ENCODE data around the gene TRMO.
A peak's percentile ranks its signal among the peaks of the same experiment; 100 is the strongest.

The TRMO gene

DNA sequence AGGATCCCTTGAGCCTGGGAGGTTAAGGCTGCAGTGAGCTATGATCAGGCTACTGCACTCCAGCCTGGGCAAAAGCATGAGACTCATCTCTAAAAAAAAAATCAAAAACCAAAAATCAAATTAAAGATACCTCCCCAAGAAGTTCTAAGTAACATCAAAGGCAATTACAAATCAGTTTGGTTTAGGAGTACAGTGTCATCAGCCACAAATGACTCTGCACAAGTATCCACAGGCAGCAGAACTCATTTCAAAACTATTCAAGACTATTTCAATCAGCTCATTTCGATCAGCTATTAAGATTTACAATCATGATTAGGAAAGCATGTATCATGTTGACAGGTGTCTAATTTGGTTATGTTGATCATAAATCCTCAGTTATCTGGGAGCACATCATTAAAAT is 19.1 kb downstream of the TRMO start:
- peak; percentile 11 for DNase-seq (ENCODE audit: low read depth)

DNA sequence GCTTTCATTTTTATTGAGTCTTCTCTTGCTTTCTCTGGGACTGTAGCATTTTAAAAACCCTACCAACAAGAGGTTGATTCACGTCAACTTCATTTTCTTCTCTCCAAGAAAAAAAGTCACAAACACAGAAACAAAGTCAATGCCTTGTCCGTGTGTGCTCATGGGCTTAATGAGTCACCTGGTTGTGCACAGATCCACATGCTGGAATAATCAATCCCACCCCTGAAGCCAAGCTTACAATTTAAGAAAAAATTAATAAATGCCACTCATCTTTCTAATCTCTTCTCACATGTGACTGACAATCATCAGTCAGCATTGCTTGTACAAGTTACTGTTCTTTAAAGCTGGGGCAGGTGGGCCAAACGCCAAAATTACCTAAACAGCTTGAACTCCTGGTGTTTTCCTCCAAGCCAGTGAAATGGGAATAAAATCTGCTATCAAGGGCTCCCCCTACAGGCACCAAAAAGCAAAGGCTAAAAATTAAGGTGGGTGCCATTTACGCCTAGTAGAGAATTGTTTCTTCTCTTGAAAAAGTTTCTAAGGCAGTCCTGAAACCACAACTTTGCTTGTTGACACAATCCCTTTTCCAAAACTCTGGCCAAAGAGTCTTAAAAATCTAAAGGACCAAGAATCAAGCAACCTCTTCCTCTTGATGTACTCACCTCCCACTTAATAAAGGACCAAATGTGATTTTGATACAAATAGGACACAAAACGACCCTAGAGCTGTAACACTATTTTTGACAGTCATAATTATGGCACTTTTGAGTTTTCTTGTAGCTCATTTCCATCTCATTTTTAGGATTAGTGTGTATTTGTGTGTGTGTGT is 21.3 kb downstream of the TRMO start:
- peak; percentile 65 for DNase-seq (ENCODE audit: low read depth)

DNA sequence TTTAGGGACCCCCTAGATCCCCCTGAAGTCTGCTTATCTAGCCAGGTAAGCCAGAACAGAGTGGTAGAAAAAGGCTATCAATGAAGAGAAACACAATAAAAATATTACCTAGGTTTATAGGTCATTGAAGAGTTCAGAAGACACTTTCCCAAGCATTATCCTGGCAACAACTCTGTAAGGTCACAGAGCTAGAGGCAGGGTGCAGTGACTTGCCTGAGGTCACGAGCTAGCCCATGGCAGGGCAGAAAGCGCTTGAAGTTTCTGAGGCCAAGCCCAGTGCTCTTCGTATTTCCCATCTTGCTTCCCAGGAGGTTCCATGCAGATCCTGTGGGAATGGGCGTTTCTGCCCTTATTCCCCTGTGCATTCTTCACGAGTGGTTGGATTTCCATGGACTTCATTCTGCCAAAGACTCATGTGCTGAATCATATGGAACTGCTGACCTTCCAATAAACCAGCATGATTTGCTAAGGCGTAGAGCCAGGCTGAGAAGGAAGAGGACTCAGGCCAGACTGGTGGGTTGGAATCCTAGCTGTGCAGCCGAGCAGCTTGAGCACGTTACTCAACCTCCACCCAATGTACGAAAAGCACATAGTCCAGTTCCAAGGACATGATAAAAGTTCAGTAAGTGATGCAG is 22.1 kb downstream of the TRMO start:
- DNase-seq (ENCODE audit: low read depth): peak; percentile 43

DNA sequence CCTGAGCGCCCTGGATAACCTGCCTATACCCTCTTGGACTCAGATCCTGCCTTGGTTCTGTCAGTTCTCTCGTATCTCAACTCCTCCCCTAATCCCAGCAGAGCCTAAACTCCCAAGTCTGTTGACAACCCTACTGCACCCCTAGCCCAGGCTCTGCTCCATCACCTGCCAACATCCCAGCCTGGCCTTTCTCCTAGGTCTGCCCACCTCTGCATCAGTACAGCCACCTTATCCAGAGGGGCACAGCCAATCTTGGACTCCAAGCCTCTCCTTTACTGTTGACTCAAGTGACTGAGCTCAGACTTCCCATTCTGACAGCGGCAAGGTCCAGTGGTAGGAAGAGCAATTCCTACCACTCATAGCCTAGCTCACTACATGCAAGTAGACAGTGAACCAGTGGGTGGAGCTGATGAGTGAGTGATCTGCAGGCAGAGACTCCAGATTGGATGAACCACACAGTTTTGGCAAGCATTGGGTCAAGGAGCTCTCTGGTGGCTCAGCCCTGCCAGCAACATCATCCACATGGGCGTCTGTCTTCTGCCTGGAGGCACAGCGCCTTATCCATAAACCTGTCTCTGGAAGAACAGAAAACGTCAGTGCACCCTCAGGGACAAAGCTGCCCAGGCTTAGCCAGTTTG is 26.5 kb downstream of the TRMO start:
- peak; percentile 59 for DNase-seq (ENCODE audit: low read depth)

DNA sequence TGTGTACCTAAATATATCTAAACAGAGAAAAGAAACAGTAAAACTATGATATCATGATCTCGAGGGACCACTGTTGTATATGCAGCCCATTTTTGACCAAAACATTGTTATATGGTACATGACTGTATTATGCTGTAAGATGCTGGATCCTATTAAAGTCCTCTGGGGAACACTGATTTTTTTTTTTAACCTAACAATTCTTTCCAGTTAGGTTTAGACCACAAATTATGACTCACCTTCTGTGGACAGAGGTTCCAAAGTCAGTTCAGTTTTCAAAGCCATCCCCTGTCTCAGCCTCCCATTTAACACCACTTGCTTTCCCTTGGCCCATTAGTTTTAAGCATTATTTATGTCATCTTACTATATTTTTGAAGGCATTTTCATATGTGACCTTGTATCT is 27.1 kb downstream of the TRMO start:
- no peak for DNase-seq (ENCODE audit: low read depth)

DNA sequence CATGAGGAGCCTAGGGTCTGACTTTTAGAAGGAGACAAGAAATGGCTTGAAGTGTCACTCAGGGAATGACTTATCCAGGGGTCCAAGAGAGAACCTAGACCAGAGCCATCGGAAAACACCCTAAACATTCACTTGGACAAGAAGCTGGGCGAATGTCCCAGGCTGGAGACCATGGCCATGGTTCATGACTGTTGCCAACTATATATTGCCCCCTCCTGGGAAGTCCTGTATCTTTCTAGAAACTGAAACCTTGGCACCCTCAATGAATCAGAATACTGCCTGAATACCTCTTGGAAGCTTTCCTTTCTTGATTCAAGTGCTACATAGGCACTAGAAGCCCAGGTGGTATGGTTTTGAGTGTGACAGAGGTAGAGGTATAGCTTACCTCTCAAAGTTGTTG is 29.9 kb downstream of the TRMO start:
- peak; percentile 7 for DNase-seq (ENCODE audit: low read depth)

DNA sequence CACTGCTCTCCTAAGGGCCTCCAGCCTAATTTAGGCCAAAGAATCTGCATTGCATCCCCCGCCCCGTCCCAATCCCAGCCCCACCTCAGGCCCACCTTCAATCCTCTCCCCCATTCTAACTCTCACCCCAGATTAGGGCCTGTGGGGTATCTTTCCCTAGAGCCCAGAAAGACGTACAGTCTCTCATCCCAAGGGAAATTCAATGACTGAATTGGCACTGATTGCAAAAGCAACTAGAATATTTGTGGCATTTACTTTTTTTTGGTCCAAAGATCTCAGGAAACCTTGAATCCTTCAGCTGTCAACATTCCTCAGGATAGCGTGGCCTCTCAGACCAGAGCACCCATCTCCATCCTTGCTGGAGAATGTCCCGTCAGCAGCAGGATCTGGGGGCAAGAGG is 30.6 kb downstream of the TRMO start:
- no peak for DNase-seq (ENCODE audit: low read depth)

DNA sequence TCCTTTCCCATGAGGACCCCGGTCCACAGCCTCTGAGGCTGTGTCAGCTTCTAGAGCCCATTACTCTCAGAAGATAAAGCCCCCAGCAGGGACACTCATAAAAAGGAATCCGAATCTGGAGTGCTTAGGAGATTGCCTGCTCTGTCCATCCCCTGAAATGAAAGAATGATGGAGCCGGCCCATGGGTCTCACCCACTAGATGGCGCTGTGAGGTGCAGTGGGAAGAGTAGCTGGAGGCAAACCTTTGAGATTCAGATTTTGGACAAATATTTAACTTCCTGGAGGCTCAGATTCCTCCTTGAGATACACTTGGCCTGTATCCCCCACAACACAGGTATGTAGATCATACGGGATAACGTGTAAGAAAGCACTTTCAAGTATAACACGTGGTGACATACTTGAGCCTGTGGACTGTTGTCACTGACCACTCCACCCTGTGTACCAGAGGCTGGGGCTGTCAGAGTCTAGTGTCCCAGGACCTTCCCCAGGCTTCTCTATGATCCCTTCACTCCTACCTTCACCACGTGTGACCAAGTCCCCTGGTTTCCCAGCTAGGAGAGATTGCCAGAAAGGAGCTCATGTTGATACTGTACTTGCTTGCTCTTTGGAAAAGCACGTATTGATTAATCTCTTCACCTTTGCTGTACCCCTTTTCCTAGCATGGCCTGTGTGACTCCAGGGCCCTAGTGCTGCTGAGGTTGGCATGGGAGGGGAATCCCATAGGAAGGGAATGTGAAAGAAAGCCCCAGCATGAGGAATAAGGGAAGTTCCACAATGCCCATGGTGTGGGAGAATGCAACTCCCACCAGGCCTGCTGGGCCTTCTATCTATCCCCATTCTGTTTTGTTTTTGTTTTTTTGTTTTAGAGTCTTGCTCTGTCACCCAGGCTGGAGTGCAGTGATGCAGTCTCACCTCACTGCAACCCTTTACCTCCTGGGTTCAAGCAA is 32.1 kb downstream of the TRMO start:
- DNase-seq (ENCODE audit: low read depth): peak; percentile 29

DNA sequence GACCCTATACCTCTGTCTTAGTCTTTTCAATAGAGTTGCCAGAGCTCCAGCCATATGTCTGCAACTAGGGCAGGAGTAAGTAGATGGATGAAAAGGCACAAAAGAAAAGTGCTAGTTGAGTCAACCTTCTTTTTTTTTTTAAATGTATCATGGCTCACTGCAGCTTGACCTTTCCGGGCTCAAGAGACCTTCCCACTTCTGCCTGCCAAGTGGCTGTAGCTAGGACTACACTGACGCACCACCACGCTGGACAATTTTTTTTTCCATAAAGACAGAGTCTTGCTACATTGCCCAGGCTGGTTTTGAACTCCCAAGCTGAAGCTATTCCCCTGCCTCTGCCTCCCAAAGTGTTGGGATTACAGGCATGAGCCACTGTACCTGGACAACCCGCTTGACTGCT is 42.0 kb downstream of the TRMO start:
- peak; percentile 19 for DNase-seq (ENCODE audit: low read depth)

DNA sequence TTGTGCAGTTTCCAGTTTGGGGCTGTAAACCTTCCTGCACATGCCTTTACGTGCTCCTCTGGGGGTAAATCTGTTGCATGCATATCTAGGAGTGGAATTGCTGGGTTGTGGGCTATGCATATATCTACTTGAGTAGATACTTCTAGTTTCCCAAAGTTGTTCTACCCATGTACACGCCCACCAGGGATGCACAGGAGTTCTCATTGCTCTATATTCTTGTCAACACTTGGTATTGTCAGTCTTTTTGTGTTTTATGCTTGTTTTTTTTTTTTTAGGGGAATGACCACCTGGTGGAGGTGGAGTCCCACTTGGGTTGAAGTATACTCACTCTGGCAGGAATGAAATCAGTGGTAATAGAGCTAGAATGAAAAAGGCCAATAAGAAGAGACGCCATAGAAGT is 46.2 kb downstream of the TRMO start:
- DNase-seq (ENCODE audit: low read depth): no peak

DNA sequence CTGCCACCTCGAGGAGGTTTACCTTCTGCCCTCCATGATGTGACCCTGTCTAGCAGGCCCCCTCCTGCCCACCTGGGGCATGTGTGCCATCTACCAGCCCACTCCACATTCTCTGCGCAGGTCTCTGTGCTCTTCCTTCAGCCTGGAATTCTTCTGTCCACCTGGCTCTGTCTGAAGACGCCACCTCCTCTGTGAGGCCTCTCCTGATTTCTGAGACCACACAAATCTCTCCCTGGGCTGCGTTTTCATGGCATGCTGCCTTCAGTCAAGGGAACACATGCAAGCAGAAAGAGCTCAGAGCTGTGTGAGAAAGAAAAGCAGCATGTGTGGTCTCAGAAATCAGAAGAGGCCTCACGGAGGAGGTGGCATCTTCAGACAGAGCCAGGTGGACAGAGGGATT is 47.2 kb downstream of the TRMO start:
- no peak for DNase-seq (ENCODE audit: low read depth)

DNA sequence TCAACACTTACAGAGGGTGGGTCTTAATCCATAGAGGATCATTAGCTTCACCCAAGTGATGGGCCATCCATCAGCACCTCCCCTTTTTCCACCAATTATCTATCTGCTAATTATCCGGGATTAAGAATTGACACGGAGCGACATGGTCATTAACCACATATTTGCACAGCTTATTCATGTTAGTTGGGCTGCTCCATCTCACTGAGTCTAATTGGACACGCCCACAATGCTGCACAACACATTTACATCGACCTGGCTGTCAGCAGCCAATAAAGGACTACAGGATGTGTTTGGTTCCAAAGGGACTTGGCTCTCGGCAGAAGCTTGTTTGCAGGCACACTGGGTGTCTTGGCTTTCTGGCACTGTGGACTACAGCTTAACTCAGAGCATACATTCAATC is 47.7 kb downstream of the TRMO start:
- DNase-seq (ENCODE audit: low read depth): no peak

DNA sequence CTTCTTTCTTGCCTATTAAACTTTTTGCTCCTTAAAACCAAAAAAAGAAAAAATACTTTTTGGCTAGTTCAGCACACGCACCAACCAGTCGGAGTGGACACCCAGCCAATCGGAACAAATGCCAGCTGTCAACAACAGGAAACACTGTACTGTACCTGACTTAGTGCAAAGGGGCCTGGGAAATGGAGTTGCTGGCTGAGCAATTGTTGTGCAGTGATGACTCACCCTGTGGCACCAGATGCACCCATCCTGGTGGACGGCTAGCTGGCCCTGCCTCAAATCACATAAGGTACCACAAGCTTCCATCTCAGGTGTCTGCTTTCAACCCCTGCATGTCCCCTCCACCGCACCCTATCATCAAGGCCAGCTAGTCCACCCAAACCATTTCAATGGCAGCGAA is 48.4 kb downstream of the TRMO start:
- no peak for DNase-seq (ENCODE audit: low read depth)

DNA sequence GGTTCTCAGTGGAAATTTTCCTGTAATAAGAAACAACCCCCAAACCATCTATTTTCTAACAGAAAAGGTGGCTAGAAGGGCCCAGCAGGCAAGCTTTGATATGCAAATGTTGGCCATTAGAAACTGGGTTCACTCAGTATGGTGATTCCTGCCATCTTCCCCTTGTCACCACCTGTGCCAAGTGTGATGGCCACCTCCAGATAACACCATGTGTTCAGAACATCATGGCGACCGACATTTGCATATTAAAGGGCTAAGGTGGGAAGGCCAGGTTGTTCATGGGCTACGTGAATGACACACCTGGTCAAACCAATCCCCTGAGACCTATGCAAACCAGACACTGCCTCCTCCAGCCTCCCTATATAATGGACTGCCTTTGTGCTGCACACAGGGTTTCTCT is 48.9 kb downstream of the TRMO start:
- no peak for DNase-seq (ENCODE audit: low read depth)

DNA sequence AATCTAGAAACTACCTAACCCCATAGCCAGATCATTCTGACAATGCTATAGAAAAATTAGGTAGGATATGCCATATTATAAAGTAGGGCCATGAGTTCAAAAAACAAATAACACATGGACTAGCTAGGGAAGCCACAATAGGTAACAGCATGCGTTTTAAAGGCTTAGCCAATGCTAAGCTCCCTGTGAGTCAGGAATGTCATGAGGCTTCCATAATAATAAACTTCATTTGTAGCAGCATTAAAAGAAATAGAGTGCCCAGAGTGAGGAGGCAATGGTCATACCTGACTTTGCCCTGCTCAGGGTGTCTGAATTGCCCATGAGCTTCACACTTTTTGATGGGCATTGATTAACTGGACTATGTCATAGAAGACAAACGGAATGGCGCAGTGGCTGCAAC is 53.4 kb downstream of the TRMO start:
- DNase-seq (ENCODE audit: low read depth): no peak

DNA sequence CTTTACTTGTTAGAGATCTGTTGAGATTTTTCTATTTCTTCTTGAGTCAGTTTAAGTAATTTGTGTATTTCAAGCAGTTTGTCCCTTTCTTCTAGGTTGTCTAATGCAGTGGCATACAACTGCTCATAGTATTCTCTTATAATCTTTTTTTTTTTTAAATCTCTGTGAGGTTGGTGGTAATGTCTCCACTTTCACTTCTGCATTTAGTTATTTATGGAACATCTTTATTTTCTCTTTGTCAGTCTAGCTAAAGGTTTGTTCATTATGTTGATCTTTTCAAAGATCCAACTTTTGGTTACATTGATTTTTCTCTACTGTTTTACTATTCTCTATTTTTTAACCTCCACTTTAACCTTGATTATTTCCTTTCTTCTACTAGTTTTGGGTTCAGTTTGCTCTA is 55.5 kb downstream of the TRMO start:
- no peak for DNase-seq (ENCODE audit: low read depth)

DNA sequence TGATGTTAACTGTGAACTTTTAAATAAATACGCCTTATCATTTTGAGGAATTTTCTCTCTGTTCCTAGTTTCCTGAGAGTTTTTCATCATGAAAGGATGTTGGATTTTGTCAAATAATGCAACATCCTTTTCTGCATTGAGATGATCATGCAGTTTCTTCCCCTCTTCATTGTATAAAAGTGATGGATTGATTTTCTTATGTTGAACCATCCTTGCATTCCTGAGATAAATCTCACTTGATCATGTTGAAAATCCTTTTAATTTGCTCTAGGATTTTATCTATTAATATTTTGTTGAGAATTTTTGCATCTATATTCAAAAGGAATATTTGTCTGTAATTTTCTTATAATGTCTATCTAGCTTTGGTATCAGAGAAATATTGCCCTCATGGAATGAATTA is 56.0 kb downstream of the TRMO start:
- no peak for DNase-seq (ENCODE audit: low read depth)

DNA sequence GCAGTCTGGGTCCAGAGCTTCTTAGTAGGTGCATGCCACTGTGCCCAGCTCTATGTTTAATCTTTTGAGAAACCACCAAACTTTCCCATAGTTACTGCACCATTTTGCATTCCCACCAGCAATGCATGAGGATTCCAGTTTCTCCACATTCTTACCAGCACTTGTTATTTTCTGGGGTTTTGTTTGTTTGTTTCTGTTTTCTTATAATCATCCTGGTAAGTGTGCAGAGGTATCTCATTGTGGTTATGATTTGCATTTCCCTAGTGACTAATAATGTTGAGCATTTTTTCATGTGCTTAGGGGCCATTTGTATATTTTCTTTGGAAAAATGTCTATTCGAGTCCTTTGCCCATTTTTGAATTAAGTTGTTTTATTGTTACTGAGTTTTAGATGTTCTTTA is 57.9 kb downstream of the TRMO start:
- no peak for DNase-seq (ENCODE audit: low read depth)

DNA sequence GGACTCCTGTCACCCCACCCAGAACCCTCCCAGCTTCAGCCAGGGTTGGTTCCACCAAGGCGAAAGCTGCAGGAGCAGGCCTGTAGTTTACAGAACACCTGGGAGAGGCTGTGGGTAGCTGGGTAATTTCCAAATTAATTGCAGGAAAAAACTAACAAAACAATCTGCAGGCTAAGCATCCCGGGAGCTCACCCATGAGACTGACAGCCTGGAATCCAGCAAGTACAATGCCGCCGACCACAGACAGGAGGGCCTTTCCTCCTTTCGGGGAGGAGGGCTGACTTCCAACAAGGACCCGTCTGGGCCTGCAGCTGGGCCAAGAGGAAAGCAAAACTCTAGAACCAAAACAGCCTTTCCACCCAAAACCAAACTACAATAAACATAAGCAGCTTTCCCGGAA is 59.0 kb downstream of the TRMO start:
- DNase-seq (ENCODE audit: low read depth): no peak

DNA sequence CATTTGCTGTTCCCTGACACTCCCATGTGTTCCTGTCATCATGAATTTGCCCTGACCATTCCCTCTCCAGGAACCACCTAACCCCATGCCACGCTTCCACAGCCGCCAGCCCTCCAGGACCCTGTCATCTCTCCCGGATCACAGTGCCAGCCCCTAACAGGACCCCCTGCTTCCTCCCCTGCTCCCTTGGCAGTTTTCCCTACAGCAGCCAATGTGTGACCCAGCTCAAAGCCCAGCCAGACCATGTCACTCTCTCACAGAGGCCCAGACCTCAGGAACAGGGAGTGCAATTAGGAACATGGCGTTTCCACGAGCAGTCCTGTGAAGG is 61.2 kb downstream of the TRMO start:
- DNase-seq (ENCODE audit: low read depth): no peak

DNA sequence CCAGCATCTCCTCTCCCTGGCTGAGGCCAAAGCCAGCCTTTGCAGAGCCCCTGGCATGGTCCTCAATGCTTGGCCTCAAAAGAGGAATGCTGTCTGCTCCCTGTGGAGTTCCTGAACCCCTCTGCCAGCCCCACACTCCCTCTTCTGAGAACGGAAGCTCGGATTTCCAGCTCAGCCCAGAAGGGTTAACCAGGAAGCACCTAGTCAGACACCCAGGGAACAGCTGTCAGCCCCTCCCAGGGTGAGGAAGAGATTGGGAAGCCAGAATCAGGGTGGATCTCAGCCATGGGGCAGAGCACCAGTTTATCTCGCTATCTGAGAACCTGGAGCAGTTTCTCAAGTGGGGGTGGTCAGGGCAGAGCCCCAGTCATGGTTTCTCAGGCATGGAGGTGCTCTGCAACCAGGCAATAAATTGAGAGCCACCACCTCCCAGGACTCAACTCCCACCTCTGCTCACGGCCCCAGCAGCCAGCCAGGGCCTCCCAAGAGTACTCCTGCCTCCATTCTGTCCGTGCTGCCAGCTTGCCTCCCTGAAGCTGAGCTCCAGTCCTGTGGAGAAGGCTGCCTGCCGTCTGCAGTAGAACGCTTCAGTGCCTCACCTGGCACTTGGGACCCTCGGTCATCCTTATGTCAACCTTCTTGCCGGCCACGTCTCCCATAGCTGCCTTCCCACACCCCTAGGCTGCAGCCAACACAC is 61.7 kb downstream of the TRMO start:
- DNase-seq (ENCODE audit: low read depth): no peak

DNA sequence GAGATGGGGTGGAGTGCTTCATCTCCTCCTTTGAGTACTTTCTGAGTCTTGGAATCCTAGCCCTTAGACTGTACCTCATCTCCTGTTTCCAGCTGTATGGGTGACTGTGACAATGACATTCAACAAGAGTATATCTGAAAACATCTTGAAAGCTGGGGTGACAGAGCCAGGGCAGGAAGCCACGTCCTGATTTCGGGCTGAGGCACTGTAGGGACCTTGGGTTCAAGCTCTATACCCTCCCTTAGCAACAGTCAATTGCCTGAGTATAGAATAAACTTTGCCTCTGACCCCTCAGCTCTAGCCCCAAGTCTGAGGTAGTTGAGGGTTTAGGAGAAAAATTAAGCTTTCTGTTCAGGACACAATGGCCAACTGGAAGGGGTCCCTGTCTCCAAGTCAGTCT is 63.0 kb downstream of the TRMO start:
- no peak for DNase-seq (ENCODE audit: low read depth)

All from EH (cell line).